Neuronal stem cell (in vitro differentiated cells): ENCODE data around the gene ARHGAP33.

ENCODE experiments used
- DNase-seq: peaks from one replicate; pipeline ENCODE4 v3.0.0-alpha.2; 2013; ENCODE audit warnings: low spot score
- H2AFZ ChIP-seq: one replicate; pipeline ENCODE4 v1.6.1; 2013; ENCODE audit warnings: mild to moderate bottlenecking, low read length, inconsistent platforms
- H2AK5ac ChIP-seq: 2 replicates; pipeline ENCODE4 v1.6.1; 2013; ENCODE audit warnings: low read depth, mild to moderate bottlenecking, inconsistent platforms, low read length, moderate library complexity, mixed read lengths
- H2BK120ac ChIP-seq: 2 replicates; pipeline ENCODE4 v1.6.1; 2013; ENCODE audit warnings: low read depth, mild to moderate bottlenecking, inconsistent platforms, low read length, moderate library complexity, mixed read lengths
- H2BK12ac ChIP-seq: one replicate; pipeline ENCODE4 v1.6.1; 2013; ENCODE audit warnings: low read length, inconsistent platforms
- H2BK15ac ChIP-seq: 2 replicates; pipeline ENCODE4 v1.6.1; 2013; ENCODE audit warnings: mild to moderate bottlenecking, low read length, inconsistent platforms, mixed read lengths
- H2BK5ac ChIP-seq: one replicate; pipeline ENCODE4 v1.6.1; 2013; ENCODE audit warnings: inconsistent platforms, mild to moderate bottlenecking, low read length, moderate library complexity
- H3K14ac ChIP-seq: one replicate; pipeline ENCODE4 v1.6.1; 2013; ENCODE audit warnings: low read length, inconsistent platforms
- H3K18ac ChIP-seq: 2 replicates; pipeline ENCODE4 v1.6.1; 2013; ENCODE audit warnings: low read length, inconsistent platforms
- H3K23ac ChIP-seq: 2 replicates; pipeline ENCODE4 v1.6.1; 2013; ENCODE audit warnings: low read depth, mild to moderate bottlenecking, mixed read lengths, low read length, inconsistent platforms; ENCODE audit not compliant: poor library complexity
- H3K27ac ChIP-seq: replicated peaks from 3 replicates; pipeline ENCODE4 v1.5.1; 2013; ENCODE audit warnings: low read length, inconsistent platforms
- H3K27me3 ChIP-seq, 3 experiments: 2 replicates each; pipeline ENCODE4 v1.6.1; 2013; ENCODE audit warnings: low read length in 3 of 3, mild to moderate bottlenecking in 2 of 3, inconsistent platforms in 1 of 3, low read depth in 1 of 3, mixed read lengths in 1 of 3, moderate library complexity in 1 of 3; ENCODE audit not compliant: control insufficient read depth in 3 of 3, insufficient read depth in 3 of 3
- H3K36me3 ChIP-seq, 2 donors: replicated peaks in 1 of 2; 2 replicates each; pipeline ENCODE4 v1.6.1; 2013; ENCODE audit warnings: low read length in 2 of 2; ENCODE audit not compliant: control insufficient read depth in 2 of 2, insufficient read depth in 2 of 2
- H3K4ac ChIP-seq: 2 replicates; pipeline ENCODE4 v1.6.1; 2013; ENCODE audit warnings: inconsistent platforms, mild to moderate bottlenecking, low read length, moderate library complexity
- H3K4me1 ChIP-seq, 2 donors: 1 replicate in 1 of 2; 2 replicates in 1 of 2; pipeline ENCODE4 v1.6.1; 2013; ENCODE audit warnings: low read length in 2 of 2, low read depth in 1 of 2; ENCODE audit not compliant: control insufficient read depth in 2 of 2, insufficient read depth in 1 of 2
- H3K4me2 ChIP-seq: one replicate; pipeline ENCODE4 v1.6.1; 2013; ENCODE audit warnings: mild to moderate bottlenecking, low read length, inconsistent platforms; ENCODE audit not compliant: insufficient read depth, poor library complexity, severe bottlenecking
- H3K4me3 ChIP-seq, 2 donors: 2 replicates each; pipeline ENCODE4 v1.5.1; 2013; ENCODE audit warnings: low read length in 2 of 2, mild to moderate bottlenecking in 2 of 2, inconsistent platforms in 1 of 2, moderate library complexity in 1 of 2
- H3K79me1 ChIP-seq: one replicate; pipeline ENCODE4 v1.6.1; 2013; ENCODE audit warnings: low read depth, mild to moderate bottlenecking, inconsistent platforms, low read length, moderate library complexity
- H3K9ac ChIP-seq: one replicate; pipeline ENCODE4 v1.6.1; 2013; ENCODE audit warnings: mild to moderate bottlenecking, low read depth, low read length, inconsistent platforms; ENCODE audit not compliant: poor library complexity
- H3K9me3 ChIP-seq, 2 donors: replicated peaks in 1 of 2; 2 replicates each; pipeline versions ENCODE3 to v1.6.1; 2013; ENCODE audit warnings: low read length in 2 of 2, mild to moderate bottlenecking in 2 of 2, inconsistent platforms in 1 of 2, low read depth in 1 of 2, mixed read lengths in 1 of 2, moderate library complexity in 1 of 2; ENCODE audit not compliant: control insufficient read depth in 2 of 2, insufficient read depth in 1 of 2
- H4K8ac ChIP-seq: one replicate; pipeline ENCODE4 v1.6.1; 2013; ENCODE audit warnings: low read depth, mild to moderate bottlenecking, inconsistent platforms, low read length, moderate library complexity
- H4K91ac ChIP-seq: one replicate; pipeline ENCODE4 v1.6.1; 2013; ENCODE audit warnings: low read length, low read depth, mild to moderate bottlenecking, inconsistent platforms; ENCODE audit not compliant: poor library complexity
- WGBS, 2 donors: extraction: QIAGEN DNeasy Blood & Tissue Kit; methylation state at CpG; one replicate each; pipeline ENCODE4 v1.1.7; 2013; ENCODE audit warnings: missing lambda C conversion rate in 2 of 2, mixed read lengths in 1 of 2; ENCODE audit not compliant: insufficient read length in 2 of 2, insufficient replicate concordance in 1 of 2; ENCODE audit errors: extremely low coverage in 2 of 2; 5-methylcytosine and 5-hydroxymethylcytosine counted together

Gene ARHGAP33

GRCh38 chr19:35734889-35735288 lies 40.5 kb upstream of the ARHGAP33 start:
- Histone ChIP-seq H3K14ac (no peak overlapping the region), H3K18ac (no peak overlapping the region), H2AFZ (no peak overlapping the region), H2BK12ac (no peak overlapping the region), H3K9ac (no peak overlapping the region), H2BK15ac (no peak overlapping the region), H3K27ac (no peak overlapping the region), H3K4me1 (peaks cover 2 to 4% of the 10 kb centered on the region in 2 donors), H3K36me3 (peaks cover 64 to 95% of the 10 kb centered on the region in 2 donors), H3K23ac (no peak overlapping the region), H2BK120ac (no peak overlapping the region), H3K27me3 (no peaks in the 10 kb centered on the region), H3K4ac (no peak overlapping the region), H4K8ac (no peak overlapping the region), H2BK5ac (no peak overlapping the region), H3K9me3 (no peaks in the 10 kb centered on the region), H3K79me1 (peaks cover 13% of the 10 kb centered on the region), H4K91ac (no peak overlapping the region), H3K4me3 (no peak overlapping the region), H2AK5ac (no peak overlapping the region), H3K4me2 (no peak overlapping the region)
- no peak for DNase-seq
- no CpG with 5 or more reads among the region's 5 CpGs for WGBS, 2 donors

DNA sequence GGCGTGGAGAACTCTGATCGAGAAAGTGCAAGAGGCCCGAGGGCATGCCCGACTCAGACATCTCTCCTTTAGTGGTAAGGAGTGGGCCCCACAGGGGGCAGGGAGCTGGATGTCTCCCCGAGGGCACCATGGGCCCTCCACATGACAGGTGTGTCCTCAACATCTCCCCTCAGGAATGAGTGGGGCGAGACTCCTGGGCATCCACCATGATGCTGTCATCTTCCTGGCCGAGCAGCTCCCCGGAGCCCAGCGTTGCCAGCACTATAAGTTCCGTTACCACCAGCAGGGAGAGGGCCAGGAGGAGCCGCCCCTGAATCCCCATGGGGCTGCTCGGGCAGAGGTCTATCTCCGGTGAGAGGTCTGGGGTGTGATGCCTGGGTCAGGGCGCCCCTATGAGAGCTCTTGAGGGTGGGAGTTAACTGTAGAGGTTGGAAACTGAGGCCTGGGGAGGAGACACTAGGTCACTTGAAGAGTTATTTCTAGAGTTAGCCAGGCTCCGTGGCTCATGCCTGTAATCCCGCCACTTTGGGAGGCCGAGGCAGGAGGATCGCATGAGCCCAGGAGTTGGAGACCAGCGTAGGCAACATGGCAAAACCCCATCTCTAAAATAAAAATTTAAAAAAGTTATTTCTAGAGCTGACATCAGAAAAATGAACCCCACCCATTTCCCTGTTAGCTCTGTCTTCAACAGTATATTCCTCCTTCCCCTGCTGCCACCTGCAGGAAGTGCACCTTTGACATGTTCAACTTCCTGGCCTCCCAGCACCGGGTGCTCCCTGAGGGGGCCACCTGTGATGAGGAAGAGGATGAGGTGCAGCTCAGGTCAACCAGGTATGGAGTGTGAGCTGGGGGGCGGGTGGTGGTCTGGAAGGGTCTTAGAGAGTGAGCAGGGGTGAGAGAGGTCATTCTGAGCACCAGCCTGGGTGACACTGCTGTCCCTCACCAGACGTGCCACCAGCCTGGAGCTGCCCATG lies 38.2 kb upstream of the ARHGAP33 start:
- DNase-seq, result no peak
- Histone ChIP-seq H3K4me2 (no peak overlapping the region), H3K27ac (no peak overlapping the region), H3K36me3 (peaks cover 44 to 74% of the 10 kb centered on the region in 2 donors), H3K18ac (no peak overlapping the region), H2AFZ (no peak overlapping the region), H2BK5ac (no peak overlapping the region), H4K8ac (no peak overlapping the region), H3K4me1 (peaks cover 2 to 5% of the 10 kb centered on the region in 2 donors), H2AK5ac (no peak overlapping the region), H3K79me1 (peaks cover 10% of the 10 kb centered on the region), H4K91ac (no peak overlapping the region), H3K27me3 (no peaks in the 10 kb centered on the region), H2BK12ac (no peak overlapping the region), H3K4ac (no peak overlapping the region), H3K9ac (peak overlapping the region; percentile 44), H3K4me3 (no peak overlapping the region), H3K23ac (no peak overlapping the region), H2BK120ac (no peak overlapping the region), H3K9me3 (no peaks in the 10 kb centered on the region), H2BK15ac (no peak overlapping the region), H3K14ac (no peak overlapping the region)
- WGBS, 2 donors, result no CpG with 5 or more reads among the region's 22 CpGs

- Histone ChIP-seq H3K27ac (no peak overlapping the region), H3K4me2 (no peak overlapping the region), H3K9me3 (no peaks in the 10 kb centered on the region), H3K23ac (peak overlapping the region; percentile 80), H4K8ac (no peak overlapping the region), H3K36me3 (peaks cover 46 to 72% of the 10 kb centered on the region in 2 donors), H2BK12ac (no peak overlapping the region), H3K14ac (no peak overlapping the region), H3K9ac (peak overlapping the region; percentile 70), H3K27me3 (no peaks in the 10 kb centered on the region), H2BK120ac (no peak overlapping the region), H2AK5ac (no peak overlapping the region), H4K91ac (no peak overlapping the region), H3K79me1 (peaks cover 9% of the 10 kb centered on the region), H3K18ac (no peak overlapping the region), H3K4me3 (no peak overlapping the region), H3K4ac (no peak overlapping the region), H2BK15ac (no peak overlapping the region), H2AFZ (no peak overlapping the region), H2BK5ac (peak overlapping the region; percentile 87), H3K4me1 (peaks cover 2 to 5% of the 10 kb centered on the region in 2 donors)
- no peak for DNase-seq
- WGBS, 2 donors, result no CpG with 5 or more reads among the region's 37 CpGs
Measured at GRCh38 chr19:35738021-35738886, 37.1 kb upstream of the ARHGAP33 start.

- H3K9me3 ChIP-seq, result no peaks in the 10 kb centered on the region
- H4K91ac ChIP-seq, result no peak overlapping the region
- no peak overlapping the region for H3K4ac ChIP-seq
- no peak overlapping the region for H2BK15ac ChIP-seq
- H3K4me2 ChIP-seq, result no peak overlapping the region
- no peak overlapping the region for H2AK5ac ChIP-seq
- H2BK120ac ChIP-seq, result no peak overlapping the region
- no peak overlapping the region for H2BK5ac ChIP-seq
- peaks cover 9% of the 10 kb centered on the region for H3K79me1 ChIP-seq
- no peak overlapping the region for H4K8ac ChIP-seq
- H3K9ac ChIP-seq, result no peak overlapping the region
- peaks cover 2 to 5% of the 10 kb centered on the region in 2 donors for H3K4me1 ChIP-seq
- no peak overlapping the region for H3K18ac ChIP-seq
- H3K36me3 ChIP-seq, result peaks cover 45 to 66% of the 10 kb centered on the region in 2 donors
- no peak overlapping the region for H3K23ac ChIP-seq
- no peak overlapping the region for H3K14ac ChIP-seq
- WGBS, 2 donors, result no CpG with 5 or more reads among the region's 2 CpGs
- H2BK12ac ChIP-seq, result no peak overlapping the region
- DNase-seq, result no peak
- H3K4me3 ChIP-seq, result no peak overlapping the region
- H2AFZ ChIP-seq, result no peak overlapping the region
- H3K27me3 ChIP-seq, result no peaks in the 10 kb centered on the region
- H3K27ac ChIP-seq, result no peak overlapping the region
Measured at GRCh38 chr19:35738887-35739229, 36.5 kb upstream of the ARHGAP33 start.
